T-helper 17 cell (primary cell): ENCODE measurements around the gene AEBP1. TPM values are rescaled to one million over a fixed set of nuclear protein-coding genes. Genes with fewer than 3 reads are reported as not detected.

Experiments
- ATAC-seq: fragments of 150-1000 bp; cut with Tn5 transposase; 2 replicates; pipeline ENCODE4 v1.10.0; 2021; ENCODE audit warnings: mild to moderate bottlenecking, moderate library complexity
- DNase-seq, 3 donors: peaks; one replicate each; pipeline versions ENCODE4 v3.0.0 to v3.0.0-alpha.2; 2020 to 2021
- H3K9me3 ChIP-seq: one replicate; pipeline ENCODE4 v1.7.0; 2013; ENCODE audit warnings: low read length, mild to moderate bottlenecking; ENCODE audit not compliant: control insufficient read depth, poor library complexity, severe bottlenecking
- H3K27ac Mint-ChIP-seq: one replicate; pipeline ENCODE4 v1.8.0; 2022; ENCODE audit warnings: mild to moderate bottlenecking, moderate library complexity, mixed read lengths
- H3K27me3 Mint-ChIP-seq: one replicate; pipeline ENCODE4 v1.8.0; 2022; ENCODE audit warnings: mixed read lengths
- H3K36me3 Mint-ChIP-seq: one replicate; pipeline ENCODE4 v1.8.0; 2022; ENCODE audit warnings: low read depth, mixed read lengths
- H3K4me1 Mint-ChIP-seq: one replicate; pipeline ENCODE4 v1.8.0; 2022; ENCODE audit warnings: mild to moderate bottlenecking, mixed read lengths
- H3K4me3 Mint-ChIP-seq: one replicate; pipeline ENCODE4 v1.8.0; 2022; ENCODE audit warnings: mild to moderate bottlenecking, moderate library complexity, mixed read lengths
- total RNA-seq, 4 donors: library from RNA in 2 of 4; stranded (reverse) in 2 of 4; gene quantifications; one replicate each; pipeline ENCODE4 v1.2.3 and lab custom pipeline; 2022 to 2026

The AEBP1 gene
- total RNA-seq, 2 donors from 2014 or later: 1.1 to 4.2 TPM

GRCh38 chr7:44073664-44074348, 30.3 kb upstream of the AEBP1 start:
- peak overlapping the region; percentile 27 for H3K27ac Mint-ChIP-seq
- no peak for DNase-seq
- H3K4me1 Mint-ChIP-seq: peaks cover 11% of the 10 kb centered on the region
- H3K4me3 Mint-ChIP-seq: no peak overlapping the region
- no peaks in the 10 kb centered on the region for H3K9me3 ChIP-seq
- H3K36me3 Mint-ChIP-seq: peaks cover 8% of the 10 kb centered on the region
- peak; percentile 81 for ATAC-seq
- H3K27me3 Mint-ChIP-seq: no peaks in the 10 kb centered on the region

GRCh38 chr7:44074349-44074695, 29.8 kb upstream of the AEBP1 start:
- peaks cover 11% of the 10 kb centered on the region for H3K4me1 Mint-ChIP-seq

GRCh38 chr7:44075296-44076075, 28.7 kb upstream of the AEBP1 start:
- Mint-ChIP-seq H3K27me3 (no peaks in the 10 kb centered on the region), H3K36me3 (peaks cover 6% of the 10 kb centered on the region)

More at GRCh38 chr7:44074349-44074695, 29.8 kb upstream of the AEBP1 start:
- H3K9me3 ChIP-seq: no peaks in the 10 kb centered on the region
- H3K4me3 Mint-ChIP-seq: no peak overlapping the region
- H3K27ac Mint-ChIP-seq: peak overlapping the region; percentile 27
- DNase-seq (peak in 1 of 3 donors; percentile 8), ATAC-seq (peak; percentile 21)
- H3K27me3 Mint-ChIP-seq: no peaks in the 10 kb centered on the region
- peaks cover 8% of the 10 kb centered on the region for H3K36me3 Mint-ChIP-seq

GRCh38 chr7:44076101-44076895, 27.8 kb upstream of the AEBP1 start:
- peaks cover 14% of the 10 kb centered on the region for H3K4me1 Mint-ChIP-seq
- no peak overlapping the region for H3K27ac Mint-ChIP-seq
- peaks cover 6% of the 10 kb centered on the region for H3K36me3 Mint-ChIP-seq

More at GRCh38 chr7:44075296-44076075, 28.7 kb upstream of the AEBP1 start:
- DNase-seq (no peak), ATAC-seq (no peak)
- Mint-ChIP-seq H3K27ac (peak overlapping the region; percentile 27), H3K4me3 (no peak overlapping the region), H3K4me1 (peaks cover 9% of the 10 kb centered on the region)
- H3K9me3 ChIP-seq: no peaks in the 10 kb centered on the region

GRCh38 chr7:44077061-44077460, 27.1 kb upstream of the AEBP1 start:
- no peaks in the 10 kb centered on the region for H3K27me3 Mint-ChIP-seq
- H3K27ac Mint-ChIP-seq: peak overlapping the region; percentile 70
- DNase-seq: no peak
- ATAC-seq: no peak
- no peak overlapping the region for H3K4me3 Mint-ChIP-seq
- H3K4me1 Mint-ChIP-seq: peaks cover 16% of the 10 kb centered on the region
- no peaks in the 10 kb centered on the region for H3K9me3 ChIP-seq
- H3K36me3 Mint-ChIP-seq: peaks cover 6% of the 10 kb centered on the region

More at GRCh38 chr7:44076101-44076895, 27.8 kb upstream of the AEBP1 start:
- ATAC-seq (no peak), DNase-seq (no peak)
- Mint-ChIP-seq H3K27me3 (no peaks in the 10 kb centered on the region), H3K4me3 (no peak overlapping the region)
- H3K9me3 ChIP-seq: no peaks in the 10 kb centered on the region

- no peak overlapping the region for H3K4me3 Mint-ChIP-seq
- H3K27ac Mint-ChIP-seq: peak overlapping the region; percentile 70
- no peaks in the 10 kb centered on the region for H3K9me3 ChIP-seq
- H3K4me1 Mint-ChIP-seq: peaks cover 10% of the 10 kb centered on the region
- DNase-seq: no peak
- no peaks in the 10 kb centered on the region for H3K27me3 Mint-ChIP-seq
- H3K36me3 Mint-ChIP-seq: peaks cover 6% of the 10 kb centered on the region
- no peak for ATAC-seq
Measured at GRCh38 chr7:44077681-44078091, 26.5 kb upstream of the AEBP1 start.

GRCh38 chr7:44078521-44078920, 25.6 kb upstream of the AEBP1 start:
- H3K4me1 Mint-ChIP-seq: peaks cover 9% of the 10 kb centered on the region

GRCh38 chr7:44079331-44080021, 24.7 kb upstream of the AEBP1 start:
- H3K4me3 Mint-ChIP-seq: no peak overlapping the region
- peaks cover 6% of the 10 kb centered on the region for H3K36me3 Mint-ChIP-seq
- H3K27me3 Mint-ChIP-seq: no peaks in the 10 kb centered on the region
- no peak overlapping the region for H3K27ac Mint-ChIP-seq
- H3K9me3 ChIP-seq: no peaks in the 10 kb centered on the region
- peak in 1 of 3 donors; percentile 8 for DNase-seq
- H3K4me1 Mint-ChIP-seq: peaks cover 13% of the 10 kb centered on the region
- no peak for ATAC-seq

More at GRCh38 chr7:44078521-44078920, 25.6 kb upstream of the AEBP1 start:
- Mint-ChIP-seq H3K27ac (no peak overlapping the region), H3K4me3 (peak overlapping the region; percentile 31), H3K27me3 (no peaks in the 10 kb centered on the region), H3K36me3 (peaks cover 6% of the 10 kb centered on the region)
- no peaks in the 10 kb centered on the region for H3K9me3 ChIP-seq
- no peak for DNase-seq
- ATAC-seq: no peak

GRCh38 chr7:44080118-44080517, 24.0 kb upstream of the AEBP1 start:
- no peak overlapping the region for H3K4me3 Mint-ChIP-seq
- H3K4me1 Mint-ChIP-seq: peaks cover 13% of the 10 kb centered on the region
- H3K27me3 Mint-ChIP-seq: no peaks in the 10 kb centered on the region
- no peak for ATAC-seq
- H3K27ac Mint-ChIP-seq: no peak overlapping the region
- no peaks in the 10 kb centered on the region for H3K9me3 ChIP-seq
- DNase-seq: peak in 1 of 3 donors; percentile 7
- H3K36me3 Mint-ChIP-seq: peaks cover 6% of the 10 kb centered on the region

GRCh38 chr7:44080686-44081265, 23.4 kb upstream of the AEBP1 start:
- DNase-seq (peak in 1 of 3 donors; percentile 2), ATAC-seq (no peak)
- no peaks in the 10 kb centered on the region for H3K9me3 ChIP-seq
- H3K27ac Mint-ChIP-seq: peak overlapping the region; percentile 98
- peak overlapping the region; percentile 89 for H3K4me3 Mint-ChIP-seq
- peaks cover 13% of the 10 kb centered on the region for H3K4me1 Mint-ChIP-seq
- H3K36me3 Mint-ChIP-seq: peaks cover 6% of the 10 kb centered on the region
- H3K27me3 Mint-ChIP-seq: no peaks in the 10 kb centered on the region

GRCh38 chr7:44081266-44081748, 22.8 kb upstream of the AEBP1 start:
- Mint-ChIP-seq H3K36me3 (peaks cover 6% of the 10 kb centered on the region), H3K4me3 (peak overlapping the region; percentile 89)
- no peak for ATAC-seq

GRCh38 chr7:44082541-44083207, 21.5 kb upstream of the AEBP1 start:
- H3K27me3 Mint-ChIP-seq: no peaks in the 10 kb centered on the region
- H3K9me3 ChIP-seq: no peaks in the 10 kb centered on the region
- H3K4me3 Mint-ChIP-seq: peak overlapping the region; percentile 89
- peak; percentile 94 to 98 (median 96) for DNase-seq
- peak; percentile 94 for ATAC-seq
- H3K27ac Mint-ChIP-seq: peak overlapping the region; percentile 98
- peaks cover 4% of the 10 kb centered on the region for H3K36me3 Mint-ChIP-seq
- peaks cover 13% of the 10 kb centered on the region for H3K4me1 Mint-ChIP-seq

More at GRCh38 chr7:44081266-44081748, 22.8 kb upstream of the AEBP1 start:
- H3K9me3 ChIP-seq: no peaks in the 10 kb centered on the region
- peak overlapping the region; percentile 98 for H3K27ac Mint-ChIP-seq
- no peaks in the 10 kb centered on the region for H3K27me3 Mint-ChIP-seq
- H3K4me1 Mint-ChIP-seq: peaks cover 13% of the 10 kb centered on the region
- DNase-seq: peak in 1 of 3 donors; percentile 1
